Lung (tissue), 12 donors: ENCODE results near the gene PAGE2B. TPM values are rescaled to one million over a fixed set of nuclear protein-coding genes. Genes with fewer than 3 reads are reported as not detected.
A peak's percentile ranks its signal among the peaks of the same experiment; 100 is the strongest.
"Not testable (repeated sequence)": the region's sequence is repeated elsewhere in the genome, so short reads cannot be mapped to it uniquely, and the experiment has no call there.

Experiments
- ATAC-seq: fragments of 200-7000 bp; cut with Tn5 transposase; one replicate; pipeline ENCODE4 v1.9.1; 2020; ENCODE audit warnings: moderate number of reproducible peaks; ENCODE audit not compliant: insufficient read depth, low FRiP score
- DNase-seq, 3 donors: peaks; one replicate each; pipeline ENCODE4 v3.0.0-alpha.2; 2013 to 2017
- H3K27ac ChIP-seq, 2 donors: one replicate each; pipeline ENCODE4 v1.5.1; 2013; ENCODE audit warnings: mild to moderate bottlenecking in 2 of 2, moderate library complexity in 2 of 2, control low read depth in 1 of 2, inconsistent platforms in 1 of 2, low read depth in 1 of 2, low read length in 1 of 2
- H3K27me3 ChIP-seq, 3 donors: one replicate each; pipeline ENCODE4 v1.5.1; 2013; ENCODE audit warnings: low read length in 2 of 3; ENCODE audit not compliant: control insufficient read depth in 3 of 3, insufficient read depth in 3 of 3
- H3K36me3 ChIP-seq, 4 donors: one replicate each; pipeline ENCODE4 v1.5.1; 2013; ENCODE audit warnings: low read length in 4 of 4, mild to moderate bottlenecking in 1 of 4, moderate library complexity in 1 of 4; ENCODE audit not compliant: control insufficient read depth in 4 of 4, insufficient read depth in 4 of 4
- H3K4me1 ChIP-seq, 5 donors: one replicate each; pipeline ENCODE4 v1.5.1; 2013; ENCODE audit warnings: low read length in 5 of 5, mild to moderate bottlenecking in 2 of 5, moderate library complexity in 1 of 5; ENCODE audit not compliant: control insufficient read depth in 5 of 5, insufficient read depth in 5 of 5
- H3K4me3 ChIP-seq: one replicate; pipeline ENCODE4 v1.5.1; 2013; ENCODE audit warnings: mild to moderate bottlenecking, control low read depth, moderate library complexity
- H3K9ac ChIP-seq, 2 donors: one replicate each; pipeline ENCODE4 v1.5.1; 2013; ENCODE audit warnings: low read length in 2 of 2, control low read depth in 1 of 2; ENCODE audit not compliant: insufficient read depth in 1 of 2
- H3K9me3 ChIP-seq, 4 donors: one replicate each; pipeline ENCODE4 v1.5.1; 2013; ENCODE audit warnings: low read length in 3 of 4, mild to moderate bottlenecking in 1 of 4, moderate library complexity in 1 of 4; ENCODE audit not compliant: control insufficient read depth in 4 of 4, insufficient read depth in 3 of 4
- WGBS, 2 donors: extraction: QIAGEN DNeasy Blood & Tissue Kit; methylation state at CpG; one replicate each; pipeline ENCODE4 v1.1.7; 2013; 5-methylcytosine and 5-hydroxymethylcytosine counted together
- polyA plus RNA-seq, 2 donors: library from polyadenylated mRNA; stranded (reverse); fragments of 200-250 nt; gene quantifications; one replicate each; pipeline ENCODE4 v1.2.1, GENCODE V29; 2013
- total RNA-seq, 2 donors: library from RNA; depleted of rRNA in 1 of 2; stranded (reverse); fragments of >200 nt in 1 of 2; gene quantifications; one replicate each; pipeline ENCODE4 v1.2.1, GENCODE V29; 2014 to 2021
- TF ChIP-seq, protein P1 (sequence below): IDR thresholded peaks from 2 replicates; pipeline ENCODE4 v1.5.1; 2012; ENCODE audit warnings: mild to moderate bottlenecking; ENCODE audit errors: control extremely low read depth, extremely low read depth
- donor health status: control.
- donor health status: control.
- donor health status: Bipolar disorder and iron deficiency.
- donor health status: healthy.
- donor health status: DM: yes; HTN: yes; CAD: no.

PAGE2B gene
- total and polyA plus RNA-seq, 4 donors: 0.37 TPM; not detected in 3

- Histone ChIP-seq H3K36me3 (no peaks in the 10 kb centered on the region), H3K27me3 (peaks cover 0 to 3% (median 0%) of the 10 kb centered on the region in 3 donors), H3K27ac (no peak overlapping the region), H3K4me1 (no peaks in the 10 kb centered on the region), H3K9me3 (no peaks in the 10 kb centered on the region), H3K4me3 (no peak overlapping the region), H3K9ac (no peak overlapping the region)
- DNase-seq (no peak), ATAC-seq (no peak)
- WGBS, 2 donors: 58 to 77% methylated on average over 8 of the region's 8 CpGs
- TF ChIP-seq, protein P1, sequence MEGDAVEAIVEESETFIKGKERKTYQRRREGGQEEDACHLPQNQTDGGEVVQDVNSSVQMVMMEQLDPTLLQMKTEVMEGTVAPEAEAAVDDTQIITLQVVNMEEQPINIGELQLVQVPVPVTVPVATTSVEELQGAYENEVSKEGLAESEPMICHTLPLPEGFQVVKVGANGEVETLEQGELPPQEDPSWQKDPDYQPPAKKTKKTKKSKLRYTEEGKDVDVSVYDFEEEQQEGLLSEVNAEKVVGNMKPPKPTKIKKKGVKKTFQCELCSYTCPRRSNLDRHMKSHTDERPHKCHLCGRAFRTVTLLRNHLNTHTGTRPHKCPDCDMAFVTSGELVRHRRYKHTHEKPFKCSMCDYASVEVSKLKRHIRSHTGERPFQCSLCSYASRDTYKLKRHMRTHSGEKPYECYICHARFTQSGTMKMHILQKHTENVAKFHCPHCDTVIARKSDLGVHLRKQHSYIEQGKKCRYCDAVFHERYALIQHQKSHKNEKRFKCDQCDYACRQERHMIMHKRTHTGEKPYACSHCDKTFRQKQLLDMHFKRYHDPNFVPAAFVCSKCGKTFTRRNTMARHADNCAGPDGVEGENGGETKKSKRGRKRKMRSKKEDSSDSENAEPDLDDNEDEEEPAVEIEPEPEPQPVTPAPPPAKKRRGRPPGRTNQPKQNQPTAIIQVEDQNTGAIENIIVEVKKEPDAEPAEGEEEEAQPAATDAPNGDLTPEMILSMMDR: no peak
Measured at GRCh38 chrX:55111578-55112254, 36.9 kb downstream of the PAGE2B start.

GRCh38 chrX:55116589-55116988 lies 41.8 kb downstream of the PAGE2B start:
- not testable (repeated sequence) for ATAC-seq, H3K27me3 ChIP-seq, H3K9ac ChIP-seq, H3K4me1 ChIP-seq, H3K36me3 ChIP-seq, H3K4me3 ChIP-seq, H3K27ac ChIP-seq, H3K9me3 ChIP-seq
- 48 to 63% methylated on average over 7 of the region's 7 CpGs for WGBS, 2 donors
- peak in 1 of 3 donors; percentile 21 for DNase-seq

DNA sequence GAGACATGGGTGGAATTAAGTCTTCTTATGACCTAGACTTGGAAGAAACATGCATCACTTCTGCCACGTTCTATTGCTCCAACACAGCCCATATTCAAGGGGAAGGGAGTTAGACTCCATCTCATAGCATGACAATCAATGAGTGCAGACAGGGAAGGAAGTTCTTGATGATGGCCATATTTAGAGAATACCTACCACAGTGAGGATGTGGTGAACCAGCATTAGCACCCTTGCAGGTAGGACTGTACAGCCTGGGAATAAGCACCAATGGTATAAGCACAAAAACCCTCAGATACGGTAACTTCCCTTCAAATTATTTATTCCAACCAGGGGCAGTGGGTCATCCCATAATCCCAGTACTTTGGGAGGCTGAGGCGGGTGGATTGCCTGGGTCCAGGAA lies 43.7 kb downstream of the PAGE2B start:
- Histone ChIP-seq H3K27ac (no peak overlapping the region), H3K27me3 (peaks cover 3 to 9% (median 6%) of the 10 kb centered on the region in 3 donors), H3K4me1 (no peaks in the 10 kb centered on the region), H3K9ac (no peak overlapping the region), H3K36me3 (no peaks in the 10 kb centered on the region), H3K4me3 (no peak overlapping the region), H3K9me3 (no peaks in the 10 kb centered on the region)
- ATAC-seq: no peak
- 65 to 100% methylated on average over 3 of the region's 3 CpGs for WGBS, 2 donors
- no peak for DNase-seq
- TF ChIP-seq, protein P1: no peak

DNA sequence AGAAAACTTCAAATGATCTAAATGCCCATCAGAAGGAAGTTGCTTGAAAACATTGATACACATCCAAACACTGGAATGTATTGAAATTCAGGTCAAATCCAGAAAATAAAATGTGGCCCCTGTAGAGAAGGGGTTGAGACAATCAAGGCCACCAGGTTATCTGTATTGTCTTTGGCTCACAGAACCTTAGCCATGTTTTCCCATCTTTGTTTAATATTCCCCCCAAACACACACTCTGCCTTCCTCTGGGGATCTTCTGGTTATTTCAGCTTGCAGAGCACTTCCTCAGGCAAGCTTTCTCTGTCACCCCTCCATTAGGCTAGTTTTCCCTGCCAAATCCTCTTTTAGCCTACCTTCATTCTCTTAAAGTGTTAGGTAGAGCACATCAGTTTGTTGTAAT lies 44.4 kb downstream of the PAGE2B start:
- no peak overlapping the region for H3K27ac ChIP-seq

More for the DNA sequence above, 44.4 kb downstream of the PAGE2B start:
- Histone ChIP-seq H3K36me3 (no peaks in the 10 kb centered on the region), H3K9me3 (peaks cover 0 to 2% (median 0%) of the 10 kb centered on the region in 4 donors), H3K4me3 (no peak overlapping the region), H3K4me1 (no peaks in the 10 kb centered on the region), H3K9ac (no peak overlapping the region), H3K27me3 (peaks cover 3 to 9% (median 7%) of the 10 kb centered on the region in 3 donors)
- no peak for DNase-seq
- no peak for ATAC-seq
- TF ChIP-seq, protein P1: no peak
